ENCODE measurements around the gene YJEFN3.

Gene YJEFN3

DNA sequence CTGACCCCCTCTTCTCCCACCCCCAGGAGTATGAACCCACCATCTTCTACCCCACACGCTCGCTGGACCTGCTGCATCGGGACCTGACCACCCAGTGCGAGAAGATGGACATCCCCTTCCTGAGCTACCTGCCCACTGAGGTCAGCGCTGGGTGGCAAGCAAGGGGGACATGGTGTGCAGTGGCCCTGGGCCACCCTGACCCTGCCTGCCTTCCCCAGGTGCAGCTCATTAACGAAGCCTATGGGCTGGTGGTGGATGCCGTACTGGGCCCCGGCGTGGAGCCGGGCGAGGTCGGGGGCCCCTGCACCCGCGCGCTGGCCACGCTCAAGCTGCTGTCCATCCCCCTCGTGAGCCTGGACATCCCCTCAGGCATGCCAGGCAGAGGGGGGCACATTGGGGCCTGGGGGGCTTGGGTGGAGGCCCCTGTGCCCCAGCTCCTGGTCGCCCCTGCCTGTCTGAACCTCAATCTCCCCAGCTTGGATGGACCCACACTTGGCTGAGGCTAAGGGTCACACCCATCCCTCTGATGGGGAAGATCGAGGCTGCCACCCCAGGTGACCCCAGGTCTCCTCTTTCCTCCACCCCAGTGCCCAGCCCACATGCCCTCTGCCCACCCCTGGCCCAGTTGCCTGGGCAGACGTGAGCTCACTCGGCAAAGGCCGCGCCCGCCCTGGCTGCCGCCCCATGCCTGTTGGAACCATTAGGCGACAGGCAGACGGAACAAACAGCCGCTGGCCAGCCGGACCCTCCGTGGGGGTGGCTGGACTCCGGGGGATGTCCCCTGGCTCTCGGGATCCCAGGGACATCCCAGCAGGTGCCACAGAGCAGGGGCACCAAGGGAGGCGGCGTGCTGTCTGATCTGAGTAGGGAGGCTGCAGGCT, 6.8 kb downstream of the YJEFN3 start:
- TF ChIP-seq CTCF (IDR thresholded peaks at IDR 0.05; ENCODE audit: low read depth, low read length), result no peak
- DNase-seq (ENCODE audit: low read depth in 2 of 2), result no peak
- H3K4me3 ChIP-seq (replicated peaks in 1 of 2; ENCODE audit: low read depth in 2 of 2, low read length in 2 of 2), result no peak overlapping the region

DNA sequence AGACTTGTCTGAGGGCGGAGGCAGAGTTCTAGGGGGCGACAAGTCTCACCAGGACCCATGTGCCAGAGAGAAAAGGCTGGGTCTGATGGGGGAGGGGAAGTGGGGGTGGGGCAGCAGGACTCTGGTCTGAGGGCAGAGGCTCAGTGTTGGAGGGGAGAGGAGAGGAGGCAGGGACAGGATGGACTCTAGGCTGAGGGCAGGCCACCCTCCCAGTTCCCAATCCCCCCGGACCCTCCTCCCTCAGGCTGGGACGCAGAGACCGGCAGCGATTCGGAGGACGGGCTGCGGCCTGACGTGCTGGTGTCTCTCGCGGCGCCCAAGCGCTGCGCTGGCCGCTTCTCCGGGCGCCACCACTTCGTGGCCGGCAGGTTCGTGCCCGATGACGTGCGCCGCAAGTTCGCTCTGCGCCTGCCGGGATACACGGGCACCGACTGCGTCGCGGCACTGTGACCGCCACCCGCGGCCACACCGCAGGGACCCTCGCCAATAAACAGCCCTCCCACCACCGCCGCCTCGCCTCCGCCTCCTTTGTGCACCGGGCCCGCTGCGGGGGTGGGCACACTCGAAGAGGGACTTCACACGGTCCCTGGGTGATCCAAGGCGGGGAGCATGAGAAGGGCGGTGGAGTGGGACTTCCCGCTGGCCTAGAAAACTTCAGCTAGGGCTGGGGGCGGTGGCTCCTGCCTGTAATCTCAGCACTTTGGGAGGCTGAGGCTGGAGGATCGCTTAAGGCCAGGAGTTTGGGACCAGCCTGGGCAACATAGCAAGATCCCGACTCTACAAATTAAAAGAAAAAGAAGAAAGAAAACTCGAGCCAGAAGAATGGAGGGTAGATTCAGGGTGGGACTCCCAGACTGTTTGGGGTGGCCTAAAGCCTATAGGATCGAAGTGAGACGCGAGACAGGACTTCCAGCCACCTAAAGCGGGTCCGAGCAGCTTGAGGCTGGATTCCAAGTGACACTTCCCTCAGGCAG, 8.7 kb downstream of the YJEFN3 start:
- DNase-seq (ENCODE audit: low read depth in 2 of 2), result no peak
- no peak for TF ChIP-seq CTCF (IDR thresholded peaks at IDR 0.05; ENCODE audit: low read depth, low read length)
- no peak overlapping the region for H3K4me3 ChIP-seq (replicated peaks in 1 of 2; ENCODE audit: low read depth in 2 of 2, low read length in 2 of 2)

- H3K4me3 ChIP-seq (replicated peaks in 1 of 2; ENCODE audit: low read depth in 2 of 2, low read length in 2 of 2), result no peak within 1 kb of the TSS
- no peak for TF ChIP-seq CTCF (IDR thresholded peaks at IDR 0.05; ENCODE audit: low read depth, low read length)
- DNase-seq (ENCODE audit: low read depth in 2 of 2), result no peak
These were observed 9.5 kb downstream of the YJEFN3 start, which contains the start of gene CILP2 for GRCh38 chr19:19538061-19538784. Gene CILP2, plus strand, starts transcription at chr19:19538265. Its CDS starts 85 bp downstream, at chr19:19538350.

DNA sequence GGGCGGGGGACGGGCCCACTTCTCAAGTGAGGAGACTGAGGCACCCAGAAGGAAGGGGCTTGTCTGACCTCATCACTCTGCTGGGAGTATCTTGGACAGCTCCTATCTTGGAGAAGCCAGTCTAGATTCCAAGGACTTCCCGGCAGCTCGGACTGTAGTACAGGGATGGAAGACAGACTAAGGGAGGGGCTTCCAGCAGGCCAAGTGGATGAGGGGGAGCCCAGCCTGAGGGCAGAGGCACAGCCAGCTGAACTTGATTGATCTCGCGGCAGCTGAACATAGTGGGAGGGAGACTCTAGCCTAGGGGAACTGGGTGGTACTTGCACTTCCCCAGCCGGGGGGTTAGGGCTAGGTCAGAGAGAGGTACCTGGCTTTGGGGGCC, 10.1 kb downstream of the YJEFN3 start:
- peak in 1 of 2 donors; percentile 20 for DNase-seq (ENCODE audit: low read depth in 2 of 2)
- TF ChIP-seq CTCF (IDR thresholded peaks at IDR 0.05; ENCODE audit: low read depth, low read length), result no peak
- H3K4me3 ChIP-seq (replicated peaks in 1 of 2; ENCODE audit: low read depth in 2 of 2, low read length in 2 of 2), result no peak overlapping the region

- no peak for DNase-seq (ENCODE audit: low read depth in 2 of 2)
- TF ChIP-seq CTCF (IDR thresholded peaks at IDR 0.05; ENCODE audit: low read depth, low read length), result no peak
- H3K4me3 ChIP-seq (replicated peaks in 1 of 2; ENCODE audit: low read depth in 2 of 2, low read length in 2 of 2), result no peak overlapping the region
These were observed 11.0 kb downstream of the YJEFN3 start for GRCh38 chr19:19539698-19540063.

DNA sequence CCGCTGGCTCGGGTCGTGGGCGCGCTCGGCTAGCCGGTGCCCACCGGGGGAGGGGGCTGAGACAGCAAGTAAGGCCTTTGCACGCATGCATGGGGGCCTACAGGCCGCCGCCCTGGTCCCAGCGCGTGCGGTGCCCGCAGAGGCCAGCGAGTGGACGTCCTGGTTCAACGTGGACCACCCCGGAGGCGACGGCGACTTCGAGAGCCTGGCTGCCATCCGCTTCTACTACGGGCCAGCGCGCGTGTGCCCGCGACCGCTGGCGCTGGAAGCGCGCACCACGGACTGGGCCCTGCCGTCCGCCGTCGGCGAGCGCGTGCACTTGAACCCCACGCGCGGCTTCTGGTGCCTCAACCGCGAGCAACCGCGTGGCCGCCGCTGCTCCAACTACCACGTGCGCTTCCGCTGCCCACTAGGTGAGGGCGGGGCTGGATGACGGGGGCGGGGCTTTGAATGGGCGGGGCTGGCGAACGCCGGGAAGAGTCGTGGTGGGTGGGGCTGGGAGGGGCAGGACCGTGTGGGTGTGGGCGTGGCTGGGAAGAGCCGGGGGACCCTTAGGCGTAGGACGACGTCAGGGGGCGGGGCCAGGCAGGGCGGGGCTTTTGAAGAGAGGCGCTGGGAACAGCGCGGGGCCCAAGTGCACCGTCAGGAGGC, 11.5 kb downstream of the YJEFN3 start:
- peak; percentile 50 to 67 for DNase-seq (ENCODE audit: low read depth in 2 of 2)
- H3K4me3 ChIP-seq (replicated peaks in 1 of 2; ENCODE audit: low read depth in 2 of 2, low read length in 2 of 2), result no peak overlapping the region
- no peak for TF ChIP-seq CTCF (IDR thresholded peaks at IDR 0.05; ENCODE audit: low read depth, low read length)
